Activated CD8-positive, alpha-beta memory T cell treated with anti-CD3 and anti-CD28 coated beads, Interleukin-2, amount 50 U/mL, for 4 hours (primary cell): ENCODE data around the gene ACSS1.
"Not testable (repeated sequence)": the region's sequence is repeated elsewhere in the genome, so short reads cannot be mapped to it uniquely, and the experiment has no call there.

Experiments
- DNase-seq: peaks from one replicate; pipeline ENCODE4 v3.0.0-alpha.2; 2020

ACSS1 gene

GRCh38 chr20:25009218-25010145, 48.5 kb downstream of the ACSS1 start:
- no peak for DNase-seq

- no peak for DNase-seq
Measured at GRCh38 chr20:25008388-25009217, 49.3 kb downstream of the ACSS1 start.

DNA sequence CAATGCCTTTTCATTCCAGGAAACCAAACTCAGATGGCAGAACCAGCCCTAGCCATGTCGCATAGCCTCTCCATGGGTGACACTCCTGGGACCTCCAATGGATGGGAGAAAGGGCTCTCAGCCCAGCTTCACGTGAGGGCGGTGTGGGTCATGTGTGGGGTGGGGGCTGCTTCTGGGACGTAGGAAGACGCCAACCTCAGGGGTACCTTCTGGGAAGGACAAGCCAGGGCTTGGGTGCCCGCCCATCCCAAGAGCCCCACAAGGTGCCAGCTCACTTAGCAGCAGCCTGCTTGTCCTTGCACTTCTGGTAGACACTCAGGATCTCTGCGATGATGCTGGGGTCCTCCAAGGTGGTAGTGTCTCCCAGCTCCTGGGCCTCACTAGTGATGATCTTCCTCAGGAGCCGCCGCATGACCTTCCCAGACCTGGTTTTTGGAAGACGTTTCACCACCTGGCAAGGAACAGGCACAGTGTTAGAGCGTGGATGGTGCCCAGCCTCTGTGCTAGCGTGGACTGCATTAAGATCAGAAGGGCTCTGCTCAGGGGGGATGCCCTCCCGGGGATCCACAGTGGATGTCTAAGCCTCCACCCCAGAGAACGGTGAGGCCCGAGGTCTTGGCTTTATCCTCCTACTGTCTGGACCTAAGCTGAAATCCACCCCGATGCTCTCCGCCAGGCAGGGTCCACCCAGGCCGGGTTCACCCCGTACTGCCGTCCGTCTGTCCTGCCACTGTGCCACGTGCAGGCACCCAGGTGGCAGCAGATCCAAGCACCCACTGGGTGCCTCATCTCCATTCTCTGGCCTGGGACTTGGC, 50.2 kb downstream of the ACSS1 start:
- DNase-seq = no peak

GRCh38 chr20:25006431-25007167, 51.3 kb downstream of the ACSS1 start:
- no peak for DNase-seq

GRCh38 chr20:25005661-25006060, 52.3 kb downstream of the ACSS1 start:
- no peak for DNase-seq

- DNase-seq = no peak
Measured at GRCh38 chr20:25005220-25005619, 52.7 kb downstream of the ACSS1 start.

- DNase-seq = no peak
Measured at GRCh38 chr20:25003002-25003401, 54.9 kb downstream of the ACSS1 start.

DNA sequence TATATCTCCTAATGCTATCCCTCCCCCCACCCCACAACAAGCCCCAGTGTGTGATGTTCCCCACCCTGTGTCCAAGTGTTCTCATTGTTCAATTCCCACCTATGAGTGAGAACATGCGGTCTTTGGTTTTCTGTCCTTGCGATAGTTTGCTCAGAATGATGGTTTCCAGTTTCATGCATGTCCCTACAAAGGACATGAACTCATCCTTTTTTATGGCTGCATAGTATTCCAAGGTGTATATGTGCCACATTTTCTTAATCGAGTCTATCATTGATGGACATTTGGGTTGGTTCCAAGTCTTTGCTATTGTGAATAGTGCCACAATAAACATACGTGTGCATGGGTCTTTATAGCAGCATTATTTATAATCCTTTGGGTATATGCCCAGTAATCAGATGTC, 56.6 kb downstream of the ACSS1 start:
- DNase-seq = not testable (repeated sequence)

- no peak for DNase-seq
Measured at GRCh38 chr20:25000268-25000801, 57.6 kb downstream of the ACSS1 start.

DNA sequence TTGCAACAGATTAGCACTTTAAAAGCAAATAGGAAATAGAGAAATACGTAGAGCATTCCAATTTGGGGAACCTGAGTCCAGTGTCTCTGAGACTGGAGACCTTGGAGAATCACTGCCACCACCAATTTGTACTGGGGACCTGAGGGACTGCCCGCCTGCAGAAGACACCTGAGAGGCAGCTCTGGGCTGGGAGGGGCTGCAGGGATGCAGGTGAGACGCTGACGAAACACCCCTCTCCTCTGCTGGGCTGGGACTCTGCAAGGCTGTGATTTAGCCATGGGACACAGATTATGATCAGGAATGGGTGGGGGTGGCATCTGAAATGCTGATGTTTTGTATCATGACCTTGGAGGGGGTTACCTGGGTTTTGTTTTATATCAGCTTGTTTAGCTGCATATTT, 58.4 kb downstream of the ACSS1 start:
- DNase-seq = no peak

DNA sequence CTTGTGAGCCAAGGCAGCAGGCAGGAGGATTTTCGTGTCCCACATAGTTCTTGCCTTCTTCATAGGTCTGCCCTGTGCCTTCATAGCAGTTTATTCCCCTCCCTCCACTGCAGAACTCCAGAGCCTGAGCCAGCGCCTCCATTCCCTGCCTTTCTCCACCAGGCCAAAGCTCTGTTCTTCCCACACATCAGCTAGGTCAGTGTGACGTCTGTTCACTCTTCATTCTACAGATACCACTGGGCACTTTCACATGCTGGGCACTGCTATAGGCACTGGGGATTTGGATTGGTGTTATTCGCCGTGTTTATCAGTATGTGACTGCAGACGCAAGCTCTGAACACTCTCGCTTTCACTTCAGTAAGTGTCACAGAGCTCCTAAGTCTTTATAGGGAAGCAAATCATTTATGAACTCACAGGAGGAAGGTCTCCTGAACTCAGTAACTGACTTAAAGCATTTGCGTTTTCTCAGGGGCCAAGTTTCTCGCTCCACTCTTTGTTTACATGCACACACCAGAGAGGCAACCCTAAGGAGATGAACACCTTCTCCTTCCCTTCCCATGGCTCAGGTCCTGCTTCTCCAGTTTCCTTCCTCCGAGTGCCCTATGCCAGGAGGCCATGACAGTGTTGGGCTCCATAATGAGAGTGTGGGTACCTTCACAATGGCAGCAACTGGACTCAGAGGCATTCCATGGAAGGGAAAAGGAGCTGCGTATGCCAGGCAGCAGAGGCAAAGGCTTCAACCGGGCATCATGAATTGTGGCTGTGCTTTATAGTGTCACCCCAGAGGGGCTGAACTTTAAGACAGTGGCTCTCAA, 59.1 kb downstream of the ACSS1 start:
- no peak for DNase-seq

GRCh38 chr20:24998121-24998520, 59.8 kb downstream of the ACSS1 start:
- no peak for DNase-seq

GRCh38 chr20:24996449-24997377, 61.2 kb downstream of the ACSS1 start:
- DNase-seq = no peak

DNA sequence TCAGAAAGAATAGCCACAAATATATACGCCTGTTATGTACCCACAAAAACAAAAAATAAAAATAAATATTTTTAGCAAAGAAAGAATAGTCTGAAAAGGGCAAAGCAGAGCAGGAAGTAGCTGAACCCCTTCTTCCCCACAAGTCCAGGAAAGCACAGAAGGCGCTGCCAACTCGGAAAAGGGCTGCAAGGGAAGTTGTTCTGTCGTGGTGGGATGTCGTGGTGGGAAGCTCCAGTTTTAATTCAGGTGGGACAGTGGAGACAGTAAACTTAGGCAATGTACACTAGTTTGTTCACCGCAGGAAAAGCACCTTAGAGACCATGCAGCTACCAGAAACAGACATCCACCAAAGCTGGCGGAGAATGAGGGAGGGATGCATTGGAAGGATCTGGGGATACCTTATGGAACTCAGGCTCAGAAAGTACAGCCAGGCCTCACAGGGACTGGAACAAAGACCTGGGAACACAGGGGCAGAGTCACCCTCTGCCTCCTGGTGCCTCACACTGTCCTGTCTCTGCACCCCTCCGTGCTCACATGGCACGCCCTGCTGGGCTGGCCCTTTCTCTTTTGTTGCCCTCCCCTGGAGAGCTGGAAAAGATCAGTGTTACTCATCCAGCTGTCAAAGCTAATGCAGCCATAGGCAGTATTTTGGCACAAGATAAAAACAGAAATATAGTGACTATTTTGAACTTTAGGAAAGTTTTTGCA, 62.0 kb downstream of the ACSS1 start:
- no peak for DNase-seq

DNA sequence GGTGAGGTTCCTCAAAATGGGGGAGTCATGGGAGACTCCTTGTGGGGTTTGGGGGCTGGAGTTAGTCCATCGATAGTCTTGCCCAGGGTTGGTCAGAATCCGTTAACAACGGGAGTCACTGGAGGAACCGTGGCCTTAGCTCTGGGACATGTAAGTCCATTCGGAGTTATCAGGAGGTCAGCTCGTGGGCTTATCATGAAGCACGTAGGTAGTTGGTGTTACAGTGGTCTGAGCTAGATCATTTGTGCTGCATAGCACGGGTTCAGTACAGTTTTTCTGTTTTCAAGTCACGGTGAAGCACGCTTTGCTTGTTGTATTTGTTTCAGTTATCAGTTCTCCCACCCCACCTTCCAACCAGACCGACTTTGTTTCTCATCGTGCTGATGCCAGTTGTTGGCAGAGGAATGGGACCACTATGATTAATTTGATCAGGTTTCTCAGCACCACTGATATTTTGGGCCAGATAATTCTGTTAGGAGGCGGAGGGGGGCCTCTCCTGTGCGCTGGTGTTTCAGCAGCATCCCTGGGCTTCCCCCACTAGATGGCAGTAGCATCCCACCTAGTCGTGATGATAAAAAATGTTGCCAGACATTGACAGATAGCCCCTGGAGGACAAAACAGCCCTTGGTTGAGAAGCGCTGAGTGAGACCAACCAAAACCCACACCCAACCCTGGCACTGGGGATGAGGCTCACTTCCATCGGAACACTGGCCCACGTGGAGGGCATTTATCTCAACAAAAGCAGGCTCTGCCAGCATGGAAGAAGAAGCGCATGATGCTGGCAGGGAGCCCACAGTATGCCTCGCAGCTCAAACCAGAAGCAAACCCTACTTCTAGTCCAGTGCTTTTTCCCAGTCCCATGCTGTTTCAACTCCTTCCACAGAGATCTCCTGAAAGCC, 63.2 kb downstream of the ACSS1 start:
- peak; percentile 85 for DNase-seq

- DNase-seq = no peak
Measured at GRCh38 chr20:24994186-24994465, 63.8 kb downstream of the ACSS1 start.

DNA sequence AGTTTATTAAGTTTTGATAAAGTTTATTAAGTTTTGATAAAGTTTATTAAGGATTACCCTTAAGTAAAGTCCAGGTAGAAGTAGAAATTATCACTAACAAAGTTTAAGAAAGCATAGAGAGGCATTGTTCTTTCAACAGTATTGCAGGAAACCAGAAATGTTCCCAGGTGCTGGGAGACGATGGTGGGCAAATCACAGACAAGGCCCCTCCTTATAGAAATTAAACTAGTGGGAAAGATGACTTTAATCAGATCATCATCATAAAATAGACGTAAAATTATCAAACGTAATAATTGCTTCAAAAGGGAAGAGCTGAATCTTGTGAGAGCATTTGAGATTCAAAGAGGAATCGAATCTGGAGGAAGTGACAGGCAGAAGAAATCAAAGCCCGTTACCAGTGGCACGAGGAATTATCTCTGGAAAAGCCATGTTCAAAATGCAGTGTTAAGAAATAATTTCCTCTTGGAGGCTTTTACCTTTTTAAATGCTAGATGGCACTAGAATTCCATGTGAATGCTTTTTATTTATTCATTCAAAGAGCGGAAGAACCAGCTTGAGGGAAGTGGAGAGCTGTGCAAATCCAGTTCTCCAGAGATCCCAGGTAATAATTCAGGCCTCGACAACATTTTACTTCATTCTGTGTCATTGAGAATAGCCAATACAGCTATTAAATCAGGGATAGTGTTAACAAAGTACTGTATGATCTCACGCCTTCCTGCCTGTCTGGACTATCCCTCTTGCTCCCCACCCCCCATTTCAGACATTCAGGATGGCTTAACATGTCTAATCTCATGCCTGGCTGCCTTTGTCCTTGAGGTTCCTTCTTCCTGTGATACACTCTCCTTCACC, 64.4 kb downstream of the ACSS1 start:
- DNase-seq = no peak
